ENCODE data around the gene C2orf76.
A peak's percentile ranks its signal among the peaks of the same experiment; 100 is the strongest.
"Not testable (repeated sequence)": the region's sequence is repeated elsewhere in the genome, so short reads cannot be mapped to it uniquely, and the experiment has no call there.

C2orf76 gene

DNA sequence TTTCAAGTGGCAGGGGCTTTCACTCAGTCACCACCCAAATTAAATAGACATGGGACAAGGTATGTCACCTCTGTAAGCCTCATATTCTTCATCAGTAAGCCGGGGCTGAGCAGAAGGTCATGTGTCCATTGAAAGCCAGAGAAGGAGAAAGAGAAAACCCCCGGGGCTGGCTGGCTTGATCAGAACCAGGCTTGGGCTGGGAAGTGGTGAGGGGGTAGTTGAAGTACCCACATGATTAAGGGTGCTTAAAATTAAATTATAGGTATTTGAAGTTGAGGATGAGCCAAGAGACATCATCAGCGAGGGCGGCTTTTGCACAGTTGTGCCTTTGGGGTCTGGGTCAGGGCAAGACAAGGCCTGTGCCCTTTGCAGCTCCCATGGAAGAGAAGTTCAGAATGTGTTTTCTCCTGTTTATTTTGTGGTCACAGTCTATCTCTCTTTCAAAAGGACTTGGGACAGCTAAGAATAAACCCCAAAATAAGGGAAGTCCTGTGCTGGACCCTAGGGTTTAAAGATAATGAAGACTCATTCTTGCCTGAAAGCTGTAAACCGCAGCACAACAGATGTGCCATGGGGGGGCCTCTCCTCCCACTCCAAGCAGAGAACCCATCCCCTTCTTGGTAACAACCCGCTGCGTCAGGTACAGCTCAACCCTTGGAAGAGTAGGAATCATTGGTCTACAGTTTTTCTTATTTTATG, 10.8 kb upstream of the C2orf76 start:
- no peak for DNase-seq (ENCODE audit: low read depth in 3 of 3, low spot score in 1 of 3)

- no peak for DNase-seq (ENCODE audit: low read depth in 3 of 3, low spot score in 1 of 3)
These were observed 10.2 kb upstream of the C2orf76 start for GRCh38 chr2:119376810-119377209.

DNA sequence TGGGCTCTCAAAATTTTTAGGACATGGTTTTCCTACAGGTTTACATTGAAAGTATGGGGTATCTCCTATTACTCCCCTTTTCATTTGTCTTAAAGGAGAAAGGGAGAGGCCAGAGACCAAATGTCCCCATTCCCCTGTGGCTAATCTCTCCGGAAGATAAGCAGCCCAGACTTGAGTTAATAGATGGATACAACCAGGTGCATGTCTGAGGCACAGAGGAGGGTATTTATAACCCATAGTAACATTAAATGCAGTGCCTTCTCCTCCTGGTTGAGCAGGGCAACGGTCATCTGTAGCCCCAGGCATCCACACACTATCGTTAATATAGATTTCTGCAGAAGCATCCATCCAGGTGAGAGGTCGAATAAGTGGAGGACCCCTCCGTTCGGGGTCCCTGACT, 9.8 kb upstream of the C2orf76 start:
- not testable (repeated sequence) for DNase-seq (ENCODE audit: low read depth in 3 of 3, low spot score in 1 of 3)

DNA sequence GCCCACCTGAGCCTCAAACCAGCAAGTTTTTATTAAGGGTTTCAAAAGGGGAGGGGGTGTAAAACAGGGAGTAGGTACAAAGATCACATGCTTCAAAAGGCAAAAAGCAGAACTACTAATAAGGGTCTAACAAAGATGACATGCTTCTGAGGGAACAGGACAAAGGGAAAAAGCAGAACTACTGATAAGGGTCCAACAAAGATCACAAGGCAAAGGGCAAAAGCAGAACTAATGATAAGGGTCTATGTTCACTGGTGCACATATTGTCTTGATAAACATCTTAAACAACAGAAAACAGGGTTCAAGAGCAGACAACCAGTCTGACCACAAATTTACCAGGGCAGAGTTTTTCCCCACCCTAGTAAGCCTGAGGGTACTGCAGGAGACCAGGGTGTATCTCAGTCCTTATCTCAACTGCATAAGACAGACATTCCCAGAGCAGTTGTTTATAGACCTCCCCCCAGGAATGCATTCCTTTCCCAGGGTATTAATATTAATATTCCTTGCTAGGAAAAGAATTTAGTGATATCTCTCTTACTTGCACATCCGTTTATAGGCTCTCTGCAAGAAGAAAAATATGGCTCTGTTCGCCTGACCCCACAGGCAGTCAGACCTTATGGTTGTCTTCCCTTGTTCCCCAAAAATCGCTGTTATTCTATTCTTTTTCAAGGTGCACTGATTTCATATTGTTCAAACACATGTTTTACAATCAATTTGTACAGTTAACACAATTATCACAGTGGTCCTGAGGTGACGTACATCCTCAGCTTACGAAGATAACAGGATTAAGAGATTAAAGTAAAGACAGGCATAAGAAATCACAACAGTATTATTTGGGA, 7.5 kb upstream of the C2orf76 start:
- not testable (repeated sequence) for DNase-seq (ENCODE audit: low read depth in 3 of 3, low spot score in 1 of 3)

DNA sequence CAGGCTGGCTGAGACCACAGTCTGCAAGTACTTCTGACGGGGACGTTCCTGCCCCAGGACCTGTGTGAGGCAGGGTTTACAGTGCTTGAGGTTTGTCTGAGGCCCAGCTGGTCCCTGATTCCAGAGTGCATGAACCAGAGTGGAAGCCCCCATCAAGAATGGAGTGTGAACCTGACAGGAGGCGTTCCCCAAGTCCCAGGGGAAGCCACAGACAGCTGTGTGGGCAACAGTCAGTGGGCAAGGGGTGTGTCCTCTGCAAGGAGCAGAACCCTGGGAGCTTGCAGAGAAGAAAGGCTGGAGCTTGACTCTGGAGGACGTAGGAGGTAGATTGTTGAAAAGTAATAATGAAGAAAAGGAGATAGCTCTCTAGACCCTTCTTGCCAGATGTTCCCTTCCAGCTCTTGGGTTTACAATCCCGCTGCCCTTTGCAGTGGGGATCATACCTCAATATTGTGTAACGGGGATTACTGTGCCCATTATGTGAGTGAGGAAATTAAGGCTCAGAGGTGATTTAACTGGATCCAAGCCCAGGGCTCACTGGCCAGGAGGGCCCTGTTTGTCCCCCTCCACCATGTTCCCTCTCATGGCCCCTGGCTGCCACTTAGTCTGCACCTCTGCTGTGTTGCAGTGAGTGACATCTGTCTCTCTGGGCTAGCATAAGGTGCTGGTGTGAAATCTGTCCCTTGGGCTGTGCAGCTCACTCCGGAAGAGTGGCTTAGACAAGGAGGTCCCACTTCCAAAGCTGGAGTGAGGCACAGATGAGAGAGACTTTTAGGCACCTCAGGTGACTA, 6.3 kb upstream of the C2orf76 start:
- no peak for DNase-seq (ENCODE audit: low read depth in 3 of 3, low spot score in 1 of 3)

GRCh38 chr2:119371111-119371510, 4.5 kb upstream of the C2orf76 start:
- DNase-seq (ENCODE audit: low read depth in 3 of 3, low spot score in 1 of 3), result no peak

- no peak for DNase-seq (ENCODE audit: low read depth in 3 of 3, low spot score in 1 of 3)
These were observed 3.2 kb upstream of the C2orf76 start for GRCh38 chr2:119369845-119370244.

DNA sequence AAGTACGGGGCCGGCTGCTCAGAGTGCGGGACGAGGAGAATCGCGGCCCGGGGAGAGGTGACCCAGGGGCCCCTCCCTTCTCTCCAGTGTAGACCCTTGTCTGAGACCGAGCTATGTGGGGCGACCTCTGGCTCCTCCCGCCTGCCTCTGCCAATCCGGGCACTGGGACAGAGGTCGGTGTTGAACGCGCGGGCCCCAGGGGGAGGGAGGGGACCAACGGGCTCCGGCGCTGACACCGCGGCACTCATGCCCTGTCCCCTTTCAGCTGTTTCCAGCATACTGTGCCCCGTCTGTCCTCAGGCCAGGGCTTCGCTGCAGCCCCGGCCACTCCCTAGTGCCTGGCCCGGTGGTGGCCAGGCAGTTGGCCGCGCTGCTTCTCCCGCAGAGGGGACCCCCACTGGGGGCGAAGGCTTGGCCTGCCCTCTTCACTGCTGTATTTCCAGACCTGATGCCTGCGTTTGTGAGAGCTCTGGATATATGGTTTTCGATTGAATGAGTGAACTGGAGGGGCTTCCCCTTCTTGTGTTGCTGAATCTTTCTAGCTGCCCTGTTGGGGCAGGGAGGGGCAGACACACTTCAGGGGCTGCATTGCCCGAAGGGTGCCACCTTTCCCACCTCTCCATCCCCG, 952 bp upstream of the C2orf76 start:
- peak in 2 of 3 donors; percentile 6 to 17 for DNase-seq (ENCODE audit: low read depth in 3 of 3, low spot score in 1 of 3)

- no peak for DNase-seq (ENCODE audit: low read depth in 3 of 3, low spot score in 1 of 3)
These were observed 429 bp downstream of the C2orf76 start for GRCh38 chr2:119366161-119366648.

DNA sequence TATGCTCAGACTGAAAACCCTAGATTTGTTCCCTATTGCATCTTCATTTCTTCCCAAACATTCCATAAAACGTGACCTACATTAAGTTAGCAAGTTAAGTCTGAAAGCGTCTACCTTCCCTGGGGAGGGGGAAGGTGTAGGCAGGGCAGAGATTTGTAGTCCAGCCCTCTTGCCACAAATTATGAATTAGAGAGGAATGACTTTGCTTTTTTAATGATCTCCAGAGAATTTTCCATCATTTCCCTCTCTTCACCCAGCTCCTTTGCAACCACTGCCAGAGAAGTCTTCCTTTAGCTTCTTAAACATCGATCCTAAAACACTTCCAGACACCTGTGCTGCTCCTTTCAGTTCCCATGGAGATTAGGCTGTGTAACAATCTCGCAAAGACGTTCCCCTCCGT, 1.2 kb downstream of the C2orf76 start:
- DNase-seq (ENCODE audit: low read depth in 3 of 3, low spot score in 1 of 3), result no peak

- no peak for DNase-seq (ENCODE audit: low read depth in 3 of 3, low spot score in 1 of 3)
These were observed 1.8 kb downstream of the C2orf76 start for GRCh38 chr2:119364798-119365197.

- DNase-seq (ENCODE audit: low read depth in 3 of 3, low spot score in 1 of 3), result no peak
These were observed 6.1 kb downstream of the C2orf76 start for GRCh38 chr2:119360423-119360966.

- DNase-seq (ENCODE audit: low read depth in 3 of 3, low spot score in 1 of 3), result no peak
These were observed 6.9 kb downstream of the C2orf76 start for GRCh38 chr2:119359774-119360173.

GRCh38 chr2:119354860-119355259, 11.8 kb downstream of the C2orf76 start:
- DNase-seq (ENCODE audit: low read depth in 3 of 3, low spot score in 1 of 3), result no peak

GRCh38 chr2:119352357-119352756, 14.3 kb downstream of the C2orf76 start:
- no peak for DNase-seq (ENCODE audit: low read depth in 3 of 3, low spot score in 1 of 3)

DNA sequence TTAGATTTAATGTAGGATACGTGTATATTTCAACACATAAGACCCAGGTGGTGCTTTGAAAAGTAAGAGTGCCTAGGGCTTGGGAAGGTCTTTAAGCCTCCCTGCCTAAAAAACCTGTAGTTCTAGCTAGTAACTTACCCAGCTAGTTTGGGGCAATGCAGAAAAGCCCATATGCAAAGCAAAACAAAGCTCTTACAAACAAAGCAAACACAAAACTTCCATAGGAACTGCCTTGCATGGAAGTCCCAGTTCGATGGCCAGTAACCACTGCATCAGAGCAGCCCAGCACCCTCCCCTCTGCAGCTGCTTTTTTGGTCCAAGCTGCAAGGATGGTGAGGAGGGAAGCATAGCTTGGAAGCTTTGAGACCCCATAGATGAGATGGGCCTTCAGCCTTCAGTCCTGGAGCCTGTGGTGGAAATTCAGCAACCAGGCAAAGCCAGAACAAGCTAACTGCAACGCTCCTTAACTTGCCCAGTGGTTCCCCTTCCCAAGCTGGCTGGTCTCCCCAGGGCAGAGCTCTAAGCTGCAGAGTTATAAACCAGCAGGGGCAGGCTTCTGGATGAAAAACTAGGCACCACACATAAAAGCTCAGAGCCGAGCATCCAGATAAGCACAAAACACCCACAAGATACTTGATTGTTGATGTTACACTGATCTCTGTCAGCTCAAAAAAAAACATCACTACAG, 16.2 kb downstream of the C2orf76 start:
- no peak for DNase-seq (ENCODE audit: low read depth in 3 of 3, low spot score in 1 of 3)

- no peak for DNase-seq (ENCODE audit: low read depth in 3 of 3, low spot score in 1 of 3)
These were observed 17.3 kb downstream of the C2orf76 start for GRCh38 chr2:119349289-119349688.

DNA sequence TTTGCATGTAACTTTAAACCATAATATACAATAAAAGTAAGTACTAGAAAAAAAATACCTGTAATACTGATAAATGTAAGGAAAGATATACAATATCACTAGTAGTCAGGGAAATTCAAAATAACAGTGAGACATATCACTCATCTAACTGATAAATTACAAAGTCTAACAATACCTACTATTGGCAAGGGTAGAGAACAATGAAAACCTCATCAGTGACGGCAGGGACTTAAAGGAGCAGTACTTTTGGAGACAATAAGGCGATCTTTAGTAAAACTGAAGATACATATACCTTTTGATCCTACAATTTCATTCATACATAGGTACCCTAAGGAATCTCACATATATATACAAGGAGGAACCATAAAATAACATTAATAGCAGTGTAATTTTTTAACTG, 24.9 kb downstream of the C2orf76 start:
- DNase-seq (ENCODE audit: low read depth in 3 of 3, low spot score in 1 of 3), result no peak

DNA sequence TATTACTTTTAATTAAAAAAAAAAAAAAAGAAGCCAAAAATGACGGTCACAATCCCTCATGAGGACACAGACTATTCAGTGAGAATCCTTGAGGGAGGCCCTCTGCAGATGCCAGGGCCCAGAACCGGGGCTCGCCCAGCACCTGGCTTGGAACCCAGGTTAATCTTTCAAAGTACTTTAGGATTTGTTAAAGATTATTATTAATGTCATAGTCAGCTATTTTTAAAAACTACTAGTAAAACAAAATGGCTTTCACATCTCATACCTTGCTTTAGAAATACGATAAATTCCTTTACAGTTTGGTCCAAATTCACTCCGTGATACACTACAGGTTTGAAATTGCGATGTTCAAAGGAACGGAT, 27.1 kb downstream of the C2orf76 start:
- no peak for DNase-seq (ENCODE audit: low read depth in 3 of 3, low spot score in 1 of 3)

GRCh38 chr2:119338826-119339561, 27.6 kb downstream of the C2orf76 start:
- peak in 1 of 3 donors; percentile 2 for DNase-seq (ENCODE audit: low read depth in 3 of 3, low spot score in 1 of 3)
